ENCODE results near the gene USHBP1.

Gene USHBP1, protein sequence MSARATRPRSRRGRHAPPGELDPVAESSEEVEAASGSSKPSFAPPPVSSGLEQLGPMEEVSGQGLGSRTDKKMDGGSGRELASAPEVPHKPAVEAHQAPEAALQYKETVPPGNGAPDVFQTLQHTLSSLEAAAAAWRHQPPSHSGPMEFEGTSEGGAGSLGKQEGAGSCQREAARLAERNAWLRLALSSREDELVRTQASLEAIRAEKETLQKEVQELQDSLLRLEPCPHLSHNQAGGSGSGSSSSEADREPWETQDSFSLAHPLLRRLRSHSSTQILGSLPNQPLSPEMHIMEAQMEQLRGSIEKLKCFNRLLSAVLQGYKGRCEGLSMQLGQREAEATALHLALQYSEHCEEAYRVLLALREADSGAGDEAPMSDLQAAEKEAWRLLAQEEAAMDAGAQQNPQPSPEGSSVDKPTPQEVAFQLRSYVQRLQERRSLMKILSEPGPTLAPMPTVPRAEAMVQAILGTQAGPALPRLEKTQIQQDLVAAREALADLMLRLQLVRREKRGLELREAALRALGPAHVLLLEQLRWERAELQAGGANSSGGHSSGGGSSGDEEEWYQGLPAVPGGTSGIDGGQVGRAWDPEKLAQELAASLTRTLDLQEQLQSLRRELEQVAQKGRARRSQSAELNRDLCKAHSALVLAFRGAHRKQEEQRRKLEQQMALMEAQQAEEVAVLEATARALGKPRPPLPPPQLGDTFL

DNA sequence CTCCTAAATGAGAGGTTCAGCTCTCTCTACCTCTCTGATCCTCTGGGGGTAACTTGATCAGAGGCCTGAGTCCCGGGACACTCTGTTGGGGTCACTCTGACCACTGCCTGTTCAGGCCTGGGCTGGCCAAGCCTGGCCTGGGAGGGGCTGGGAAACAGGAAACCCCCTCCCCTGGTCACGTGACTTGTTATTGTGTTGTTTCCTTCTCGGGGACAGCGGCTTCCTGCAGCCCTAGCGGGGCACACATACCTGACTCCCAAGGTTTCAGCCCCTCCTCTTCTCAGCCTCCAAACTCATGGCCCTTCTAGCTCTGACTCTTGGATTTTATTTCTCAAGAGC lies at the start of gene USHBP1:
Gene USHBP1, minus strand, starts transcription at position 105 of the 339 bp plus-strand sequence. CDS start 446 bp downstream, outside the sequence.
- DNase-seq = peak; percentile 22

DNA sequence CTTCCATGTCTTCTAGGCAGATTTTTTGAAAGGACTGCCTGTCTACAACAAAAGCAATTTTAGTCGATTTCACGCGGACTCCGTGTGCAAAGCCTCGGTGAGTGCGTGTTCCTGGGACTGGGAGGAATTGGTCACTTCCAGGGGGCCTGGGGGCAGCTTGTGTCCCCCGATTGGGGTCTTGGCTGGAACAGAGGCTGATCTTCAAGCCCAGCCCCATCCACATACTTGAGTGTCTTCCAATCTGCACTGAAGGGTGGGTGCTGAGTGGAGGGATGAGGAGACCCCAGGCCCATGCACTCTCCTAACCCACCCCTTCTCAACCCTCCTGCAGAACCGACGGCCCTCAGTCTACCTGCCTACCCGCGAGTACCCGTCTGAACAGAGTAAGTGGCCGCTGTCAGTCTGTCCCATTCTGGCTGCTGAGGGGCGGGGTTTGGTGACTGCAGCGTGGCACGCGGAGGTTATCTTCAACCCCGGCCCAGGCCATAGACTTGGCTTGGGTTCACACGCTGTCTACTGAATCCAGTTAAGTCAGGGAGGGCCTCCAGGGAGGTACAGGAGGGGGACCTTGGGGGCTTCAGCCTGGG lies 49.6 kb upstream of the USHBP1 start:
- DNase-seq = no peak

DNA sequence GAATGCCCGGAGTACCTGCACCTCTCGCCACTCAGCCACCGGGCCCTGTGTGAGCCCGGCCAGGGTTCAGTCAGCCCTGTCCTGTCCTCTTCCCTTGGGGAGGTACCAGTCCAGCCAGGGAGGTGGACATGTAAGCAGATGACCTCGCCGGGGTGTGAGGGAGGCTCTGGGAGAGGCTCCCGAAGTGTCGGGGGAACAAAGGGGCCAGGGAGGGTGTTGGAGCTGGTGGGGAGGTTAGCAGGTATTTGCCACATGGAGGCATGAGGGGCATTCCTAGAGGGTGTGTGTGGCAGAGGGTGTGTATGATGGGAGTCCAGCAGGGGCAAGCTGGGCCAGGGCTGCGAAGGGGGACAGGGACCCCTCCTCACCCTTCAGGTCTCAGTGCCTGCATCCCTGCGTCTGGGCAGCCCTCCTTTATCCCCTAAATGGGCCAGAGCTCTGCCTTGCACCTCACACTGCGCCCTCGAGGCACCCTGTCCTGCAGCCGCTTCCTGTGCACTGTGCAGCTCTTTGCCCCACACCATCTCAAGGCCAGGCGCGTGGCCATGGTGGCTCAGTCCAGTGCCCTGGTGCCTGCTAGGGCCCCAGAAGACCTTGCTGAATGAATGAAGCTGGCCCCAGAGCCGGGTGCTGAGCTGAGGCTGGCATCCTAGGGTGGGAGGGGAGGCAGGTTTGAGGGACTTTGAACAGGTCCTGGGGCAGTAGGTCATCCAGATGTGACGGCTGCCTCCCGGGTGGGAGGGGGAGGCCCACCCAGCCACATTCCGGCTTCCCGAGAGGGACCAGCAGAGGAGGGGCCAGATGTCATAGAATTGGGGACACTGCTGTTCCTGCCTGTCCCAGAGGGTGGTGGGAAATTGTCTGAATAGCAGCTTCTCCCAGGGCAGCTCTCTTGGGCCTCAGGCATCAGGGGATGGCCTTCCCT lies 47.9 kb upstream of the USHBP1 start:
- no peak for DNase-seq

DNA sequence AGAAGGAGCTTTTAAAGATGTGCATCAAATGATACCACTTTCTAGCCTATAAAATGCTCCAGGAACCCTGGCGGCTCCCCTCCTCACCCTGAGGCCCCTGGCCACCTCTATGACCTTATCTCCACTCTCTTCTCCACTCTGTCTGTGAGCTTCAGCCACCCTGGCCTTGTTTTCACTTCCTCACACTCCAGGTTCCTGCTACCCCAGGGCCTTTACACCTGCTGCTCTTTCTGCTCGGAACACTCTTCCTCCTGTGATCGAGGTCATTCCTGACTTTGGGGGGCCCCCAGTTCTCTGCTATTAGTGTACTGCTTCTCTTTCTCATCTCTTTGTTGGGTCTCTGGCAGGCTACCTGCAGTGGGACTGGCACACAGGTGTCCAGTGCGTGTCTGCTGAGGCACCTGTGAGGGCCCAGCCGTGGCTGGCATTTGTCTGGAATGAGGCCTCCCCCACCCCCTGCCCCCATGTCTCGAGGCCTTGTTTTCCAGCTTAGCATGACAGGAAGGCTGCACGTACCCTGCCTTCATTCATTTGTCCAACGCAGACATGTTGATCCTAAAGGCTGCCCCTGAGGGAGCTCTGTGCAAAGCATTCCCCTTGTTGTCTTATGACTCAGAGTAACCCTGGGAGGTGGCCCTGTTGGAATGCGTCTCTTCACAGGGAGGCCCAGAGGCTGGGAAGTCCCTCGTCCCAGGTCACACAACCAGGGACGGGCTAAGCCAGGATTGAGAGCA lies 47.1 kb upstream of the USHBP1 start:
- no peak for DNase-seq

DNA sequence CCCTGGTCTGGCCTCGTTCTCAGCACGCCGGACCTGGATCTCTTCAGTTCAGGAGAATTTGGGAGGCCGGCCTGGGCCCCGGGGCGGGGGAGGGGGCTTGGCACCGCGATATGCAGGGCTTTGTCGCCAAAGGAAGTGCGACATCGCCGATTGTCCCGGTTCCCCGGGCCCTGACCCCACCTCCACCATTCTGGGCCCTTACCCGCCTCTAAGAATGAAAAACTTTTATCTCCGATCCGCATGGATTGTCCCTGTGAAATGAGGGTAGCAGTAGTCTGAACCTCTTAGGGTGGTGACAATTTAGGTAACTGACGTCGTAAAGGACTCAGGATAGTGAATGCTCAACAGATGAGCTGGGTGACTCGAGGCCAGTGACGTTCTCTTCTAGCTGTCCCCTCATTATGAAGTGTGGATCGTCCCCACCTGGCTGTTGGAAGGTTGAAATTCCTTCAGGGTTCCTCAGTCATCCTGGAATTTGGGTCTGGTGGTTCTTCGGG lies 45.5 kb upstream of the USHBP1 start:
- DNase-seq = no peak

DNA sequence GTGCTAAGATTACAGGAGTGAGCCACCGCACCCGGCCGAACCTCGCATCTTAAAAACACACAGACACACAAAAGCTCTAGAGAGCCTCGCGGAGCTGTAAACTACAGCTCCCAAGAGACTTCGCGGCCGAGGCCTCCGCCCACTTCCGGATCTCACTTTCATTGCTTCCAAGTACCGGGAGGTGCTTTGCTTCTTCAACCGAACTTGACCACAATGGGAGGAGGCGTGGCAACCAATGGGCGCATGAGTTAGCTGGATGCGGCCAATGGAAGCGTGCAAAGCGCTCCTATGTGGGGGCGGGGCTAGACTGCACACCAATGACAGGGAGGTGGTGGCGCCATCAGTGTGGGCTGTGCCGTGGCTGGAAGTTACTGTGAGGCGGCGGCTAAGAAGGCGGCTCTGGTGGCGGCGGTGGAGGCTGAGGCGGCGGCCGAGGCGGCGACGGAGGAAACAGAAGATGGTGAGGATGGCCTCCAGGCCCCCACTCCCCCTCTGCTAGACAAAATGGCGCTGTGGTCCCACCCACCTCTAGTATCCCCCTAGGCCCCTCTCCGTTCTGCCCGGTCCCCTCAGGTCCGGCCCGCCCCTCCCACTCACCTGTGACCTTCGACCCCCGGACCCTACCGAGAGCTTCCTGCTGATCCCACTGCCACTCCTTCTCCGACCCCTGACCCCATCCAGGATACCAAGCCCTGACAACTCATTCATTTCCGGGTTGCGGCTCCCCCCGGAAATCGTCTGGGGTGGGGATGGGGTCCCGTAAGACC lies 44.8 kb upstream of the USHBP1 start, which contains the start of gene DDA1:
Gene DDA1, plus strand, starts transcription at position 366 of the 767 bp plus-strand sequence. Its CDS starts 92 bp downstream, at position 458.
- DNase-seq = peak; percentile 100

DNA sequence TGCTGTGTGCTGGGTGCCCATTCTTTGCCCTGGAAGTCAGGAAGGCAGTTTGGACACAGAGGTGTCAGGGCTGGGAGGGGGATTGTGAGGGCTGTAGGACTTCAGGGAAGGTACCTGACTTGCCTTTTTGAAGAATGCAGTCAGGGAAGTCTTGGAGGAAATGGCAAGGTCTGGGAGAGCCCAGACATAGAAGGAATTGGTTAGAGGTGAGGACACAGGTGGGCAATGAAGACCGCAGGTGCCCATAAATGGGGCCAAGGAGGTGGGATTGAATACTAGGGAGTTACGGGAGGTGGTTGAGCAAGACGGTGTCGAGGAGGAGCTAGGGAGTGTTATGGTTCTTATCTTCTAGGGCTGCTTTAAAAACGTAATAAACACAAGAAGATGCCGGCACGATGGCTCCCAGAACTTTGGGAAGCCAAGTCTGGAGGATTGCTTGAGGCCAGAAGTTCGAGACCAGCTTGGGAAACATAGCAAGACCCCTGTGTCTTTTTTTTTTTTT lies 43.4 kb upstream of the USHBP1 start:
- DNase-seq = no peak

DNA sequence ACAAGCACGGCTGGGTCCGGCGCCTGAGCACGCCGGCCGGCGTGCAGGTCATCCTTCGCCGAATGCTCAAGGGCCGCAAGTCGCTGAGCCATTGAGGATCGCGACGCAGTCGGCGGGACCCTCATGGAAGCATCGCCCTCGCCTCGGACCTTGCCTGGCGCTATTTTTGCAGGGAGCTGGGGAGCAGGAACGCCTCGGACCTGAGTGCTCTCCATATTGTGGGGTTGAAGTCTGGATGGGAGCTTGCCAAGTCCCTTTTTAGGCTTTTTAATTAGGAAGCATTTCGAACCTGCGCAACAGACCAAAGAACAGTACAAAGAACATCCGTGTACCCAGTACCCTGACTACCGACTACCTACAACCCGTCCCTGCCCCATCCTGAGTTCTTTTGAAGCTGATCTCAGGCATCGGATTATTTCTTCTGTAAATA lies 41.8 kb upstream of the USHBP1 start:
- no peak for DNase-seq

DNA sequence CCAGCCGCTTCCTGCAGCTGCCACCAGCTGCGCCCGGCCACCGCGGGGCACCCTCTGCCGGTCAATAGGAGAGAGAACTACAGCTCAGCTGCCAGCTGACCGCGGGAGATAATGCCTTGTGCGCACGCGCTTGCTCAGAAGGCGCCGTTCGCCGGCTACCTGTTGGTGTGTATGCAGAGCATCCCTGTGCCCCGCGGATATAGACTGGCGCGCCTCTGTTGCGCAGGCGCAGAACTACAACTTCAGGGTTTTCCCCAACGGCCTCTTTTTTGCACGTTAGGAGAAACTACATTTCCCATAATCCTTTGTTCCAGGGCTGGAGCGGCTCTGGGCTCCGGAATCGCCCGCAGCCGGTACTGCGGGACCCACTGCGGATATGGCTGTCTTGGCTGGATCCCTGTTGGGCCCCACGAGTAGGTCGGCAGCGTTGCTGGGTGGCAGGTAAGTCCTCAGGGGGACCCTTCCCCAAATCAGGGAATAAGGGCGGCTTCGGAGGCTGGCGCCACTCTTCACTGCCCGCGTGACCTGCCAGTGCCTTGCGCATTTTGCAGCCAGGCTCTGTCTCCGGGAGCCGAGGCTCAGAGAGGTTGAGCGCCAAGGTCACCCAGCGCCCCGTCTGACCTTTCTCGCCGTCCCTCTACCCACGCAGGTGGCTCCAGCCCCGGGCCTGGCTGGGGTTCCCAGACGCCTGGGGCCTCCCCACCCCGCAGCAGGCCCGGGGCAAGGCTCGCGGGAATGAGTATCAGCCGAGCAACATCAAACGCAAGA lies 41.2 kb upstream of the USHBP1 start, which contains the start of gene MRPL34:
Gene MRPL34, plus strand, starts transcription at position 356 of the 768 bp plus-strand sequence. Its CDS starts 21 bp downstream, at position 377.
- DNase-seq = peak; percentile 99

DNA sequence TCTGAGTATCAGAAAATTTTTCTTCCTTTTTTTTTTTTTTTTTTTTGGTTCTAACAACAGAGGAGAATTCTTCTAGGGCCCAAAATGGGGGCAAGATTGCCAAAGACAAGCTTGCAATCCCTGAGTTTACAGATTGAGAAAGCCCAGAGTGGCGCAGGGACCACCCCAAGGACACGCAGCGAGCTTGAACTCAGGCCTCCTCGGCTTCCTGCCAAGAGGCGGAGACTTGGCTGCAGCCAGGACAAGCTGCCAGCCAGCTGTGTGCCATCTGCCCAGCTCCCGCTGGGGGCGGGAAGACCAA lies 40.6 kb upstream of the USHBP1 start:
- no peak for DNase-seq

DNA sequence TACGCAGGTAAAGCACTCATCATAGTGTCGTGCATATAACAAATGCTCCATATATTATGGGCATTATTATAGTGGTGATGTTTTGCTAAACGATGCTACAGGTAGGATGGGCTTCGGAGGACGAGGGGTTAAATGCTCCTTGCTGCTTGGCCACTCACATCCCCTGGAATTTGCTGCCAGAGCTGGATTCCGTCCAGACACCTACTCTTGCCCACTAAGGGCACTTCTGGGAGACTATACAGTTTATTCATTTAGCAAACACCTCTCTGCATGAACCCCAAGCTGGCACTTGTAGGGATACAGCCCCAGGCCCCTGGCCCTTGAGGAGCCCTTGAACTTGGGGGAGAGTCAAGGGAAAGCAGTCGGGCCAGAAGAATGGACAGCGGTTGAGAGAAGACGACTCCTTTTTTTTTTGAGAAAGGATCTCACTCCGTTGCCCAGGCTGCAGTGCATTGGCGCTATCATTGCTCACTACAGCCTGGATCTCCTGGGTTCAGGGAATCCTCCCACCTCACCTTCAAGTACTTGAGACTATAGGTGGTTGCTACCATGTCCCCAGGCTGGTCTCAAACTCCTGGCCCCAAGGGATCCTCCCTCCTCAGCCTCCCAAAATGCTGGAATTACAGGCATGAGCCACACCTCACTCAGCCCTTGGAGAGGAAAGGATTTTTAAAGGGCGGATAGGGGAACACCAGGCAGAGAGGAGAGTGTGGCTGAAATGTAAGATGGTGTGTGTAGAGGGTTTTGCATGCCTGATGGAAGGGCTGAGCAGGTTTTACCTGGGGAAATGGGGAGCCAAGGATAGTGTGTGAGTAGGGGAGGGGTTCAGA lies 40.1 kb upstream of the USHBP1 start:
- DNase-seq = no peak

DNA sequence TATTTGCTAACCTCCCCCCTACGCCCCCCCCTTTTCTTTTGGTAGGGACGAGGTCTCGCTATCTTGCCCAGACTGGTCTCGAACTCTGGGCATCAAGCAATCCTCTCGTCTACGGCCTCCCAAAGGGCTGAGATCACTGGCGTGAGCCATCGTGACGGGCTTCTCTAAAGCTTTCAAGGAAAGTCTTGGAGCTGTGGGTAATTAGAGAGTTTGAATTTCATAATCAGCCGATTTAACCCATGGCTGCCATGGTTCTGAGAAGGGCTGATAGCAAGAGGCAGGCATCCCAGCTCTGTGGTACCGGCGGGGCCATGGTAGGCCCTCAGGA lies 39.4 kb upstream of the USHBP1 start:
- DNase-seq = no peak

DNA sequence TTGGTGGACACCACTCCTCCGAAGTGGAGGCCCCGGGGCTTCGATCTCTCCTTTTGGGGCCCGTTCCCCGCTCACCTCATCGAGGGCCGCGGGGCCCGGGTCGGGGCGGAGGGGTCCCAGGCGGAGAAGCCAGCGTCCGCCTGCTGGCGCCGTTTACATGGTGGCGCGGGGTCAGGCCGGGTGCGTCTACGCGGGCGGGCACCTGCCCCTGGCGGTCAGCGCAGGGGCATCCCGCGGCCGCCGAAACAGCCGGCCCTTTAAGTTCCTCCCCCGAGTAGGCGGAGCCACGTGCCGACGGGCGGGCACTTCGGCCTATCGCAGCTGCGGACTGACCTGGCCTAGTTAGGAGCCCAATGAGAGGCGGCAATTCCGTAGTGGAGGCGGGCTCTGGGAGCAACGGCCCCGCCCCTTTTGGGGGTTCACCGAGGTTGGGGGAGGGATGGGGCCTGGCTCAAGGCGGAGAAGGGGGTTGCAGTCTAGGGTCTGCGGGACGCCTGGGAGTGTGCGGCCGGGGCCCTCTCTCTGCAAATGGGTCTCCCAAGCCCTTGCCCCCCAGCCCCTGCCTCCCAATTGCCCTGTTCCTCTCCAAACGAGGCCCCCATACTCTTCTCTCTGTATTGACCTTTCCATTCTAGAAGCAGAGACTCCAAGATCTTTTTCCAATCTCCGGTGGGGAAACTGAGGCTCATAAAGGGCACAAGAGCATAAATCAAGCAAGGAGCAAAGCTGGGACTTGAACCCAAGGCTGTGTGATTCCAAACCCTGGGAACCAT lies 38.8 kb upstream of the USHBP1 start, which contains the start of gene ABHD8:
Gene ABHD8, minus strand, starts transcription at position 259 of the 773 bp plus-strand sequence. CDS start 1,809 bp downstream, outside the sequence.
- DNase-seq = peak; percentile 95

DNA sequence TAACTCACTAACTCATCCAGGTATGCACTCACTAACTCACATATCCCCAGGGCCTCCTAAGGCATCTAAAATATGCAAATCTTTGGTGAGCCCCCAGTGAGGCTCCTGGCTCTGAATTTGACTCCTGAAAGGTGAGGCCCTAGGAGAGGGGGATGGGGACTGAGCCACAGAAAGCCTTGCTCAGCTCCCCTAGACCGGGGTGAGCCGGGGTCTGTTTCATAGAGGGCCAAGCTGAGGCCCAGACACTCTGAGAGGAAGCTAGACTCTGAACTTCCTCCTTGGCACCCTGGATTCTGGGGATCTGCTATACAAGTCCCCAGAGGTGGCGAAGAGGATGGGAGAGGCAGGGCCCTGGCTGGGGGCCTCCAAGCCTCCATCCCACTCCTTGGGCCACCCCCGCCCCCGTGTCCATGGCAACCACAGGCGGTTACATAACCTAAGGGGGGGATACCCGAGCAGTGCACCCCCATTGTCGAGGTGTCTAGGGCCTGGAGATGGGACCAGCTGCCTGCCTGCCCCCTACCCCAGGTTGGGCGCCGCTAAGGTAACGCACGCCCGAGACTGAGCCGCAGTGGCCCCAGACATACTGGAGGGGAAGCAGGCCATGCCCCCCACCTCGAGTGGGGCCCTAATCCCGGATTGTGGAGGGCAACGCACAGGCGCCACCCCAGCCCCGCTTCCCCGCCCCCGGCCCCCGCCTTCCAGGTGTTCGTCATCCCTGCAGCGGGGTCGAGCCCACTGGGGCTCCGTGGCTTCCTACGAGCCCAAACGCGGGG lies 38.0 kb upstream of the USHBP1 start:
- peak; percentile 40 for DNase-seq

DNA sequence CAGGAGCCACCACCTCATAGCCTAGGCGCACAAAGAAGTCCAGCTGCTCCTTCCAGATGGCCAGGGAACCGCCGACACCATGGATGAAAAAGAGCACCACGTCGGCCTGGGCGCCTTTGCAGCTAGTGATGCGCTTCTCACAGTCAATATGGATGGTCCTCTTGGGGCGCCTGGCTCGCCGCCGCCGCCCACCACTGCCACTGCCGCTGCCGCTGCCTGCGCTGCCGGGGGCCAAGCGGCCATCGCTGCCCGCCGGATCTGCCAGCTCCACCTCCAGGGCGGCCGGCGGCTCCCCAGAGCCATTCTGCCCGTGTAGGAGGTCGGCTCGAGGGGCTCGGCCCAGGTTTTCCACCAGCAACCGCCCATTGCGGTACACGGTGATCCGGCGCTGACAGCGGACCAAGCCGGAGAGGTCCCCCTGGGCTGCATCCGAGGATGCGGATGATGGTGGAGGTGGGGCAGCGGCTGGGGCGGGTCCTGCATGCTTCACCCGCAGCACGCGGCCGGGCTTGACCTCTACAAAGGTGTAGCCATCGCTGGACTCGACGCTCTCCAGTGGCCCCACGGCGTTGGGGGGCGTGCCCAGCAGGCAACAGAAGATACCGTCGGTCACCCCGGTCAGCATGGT lies 36.6 kb upstream of the USHBP1 start:
- no peak for DNase-seq

DNA sequence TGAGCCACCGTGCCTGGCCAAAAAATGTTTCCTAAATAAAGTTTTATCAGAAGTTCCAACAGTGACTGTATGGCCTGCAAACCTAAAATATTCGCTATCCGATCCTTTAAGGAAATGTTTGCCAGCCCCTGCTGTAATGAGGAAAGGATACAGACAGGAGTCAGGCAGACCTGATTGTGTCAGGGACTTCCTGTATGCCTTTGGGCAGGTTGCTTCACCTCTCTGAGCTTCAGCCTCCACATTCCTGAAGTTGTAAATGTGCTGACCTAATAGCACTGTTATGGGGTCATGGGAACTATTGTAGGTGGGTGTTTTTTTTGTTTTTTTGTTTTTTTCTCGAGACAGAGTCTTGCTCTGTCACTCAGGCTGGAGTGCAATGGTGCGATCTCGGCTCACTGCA lies 32.4 kb upstream of the USHBP1 start:
- no peak for DNase-seq

DNA sequence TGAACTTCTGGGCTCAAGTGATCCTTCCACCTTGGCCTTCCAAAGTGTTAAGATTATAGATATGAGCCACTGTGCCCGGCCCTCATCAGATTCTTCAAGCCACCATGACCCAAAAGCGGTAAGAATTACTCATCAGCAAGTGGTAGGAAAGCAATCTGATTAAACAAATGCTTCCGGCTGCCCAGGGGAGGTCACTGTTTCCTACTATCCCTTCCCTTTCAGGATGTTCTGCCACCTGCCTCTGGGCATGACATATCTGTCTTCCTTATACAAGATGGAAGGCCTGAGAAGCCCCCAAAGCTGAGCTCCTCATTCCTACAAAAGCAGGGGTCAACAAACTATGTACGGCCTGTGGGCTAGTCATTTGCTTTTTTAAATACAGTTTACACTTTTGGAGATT lies 31.7 kb upstream of the USHBP1 start:
- DNase-seq = no peak
